NCI-H128 (cell line): ENCODE data around the gene PVALB.

Experiments used
- DNase-seq: peaks from one replicate; lab custom pipeline; 2025; ENCODE audit not compliant: unreplicated experiment; lab: John Stamatoyannopoulos, UW

The PVALB gene

DNA sequence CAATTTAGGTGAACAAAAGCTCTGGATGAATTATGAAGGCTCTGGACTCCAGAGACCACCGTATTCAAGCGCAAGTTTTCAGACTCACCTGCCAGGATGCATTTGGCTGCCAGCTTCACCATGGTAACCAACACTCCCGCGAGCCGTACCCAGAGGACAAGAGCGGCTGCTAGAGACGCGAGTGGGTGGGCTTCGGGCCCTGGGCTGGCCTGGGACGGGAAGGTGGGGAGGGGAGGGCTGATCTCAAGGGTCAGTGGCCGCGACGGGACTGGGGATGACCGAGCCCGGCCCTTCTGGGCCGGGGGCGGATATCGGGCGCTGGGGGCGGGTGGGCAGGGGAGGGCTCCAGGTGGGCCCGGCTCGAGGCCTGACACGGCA lies 41.3 kb downstream of the PVALB start:
- DNase-seq, result no peak

DNA sequence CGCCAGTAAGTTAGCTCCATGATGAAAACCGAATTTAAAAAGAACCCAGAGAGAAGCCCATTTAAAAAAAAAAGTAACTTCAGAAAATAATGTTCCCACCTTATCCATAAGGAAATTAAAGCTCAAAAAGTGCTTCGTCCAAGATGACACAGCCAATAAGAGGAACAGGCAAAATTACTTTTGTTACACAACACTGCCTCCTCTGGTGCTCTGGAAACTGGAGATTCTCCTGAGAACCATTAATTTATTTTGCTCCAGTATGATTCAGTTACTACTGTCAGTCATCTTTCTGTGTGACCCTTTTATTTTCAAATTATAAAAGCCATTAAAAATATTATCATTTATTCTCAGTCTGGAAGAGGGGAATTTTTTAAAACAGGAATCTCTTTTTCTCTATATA lies 42.9 kb downstream of the PVALB start:
- no peak for DNase-seq

- DNase-seq, result no peak
Observed at GRCh38 chr22:36772451-36772850, 44.4 kb downstream of the PVALB start.

GRCh38 chr22:36771356-36772063 lies 45.3 kb downstream of the PVALB start:
- no peak for DNase-seq

DNA sequence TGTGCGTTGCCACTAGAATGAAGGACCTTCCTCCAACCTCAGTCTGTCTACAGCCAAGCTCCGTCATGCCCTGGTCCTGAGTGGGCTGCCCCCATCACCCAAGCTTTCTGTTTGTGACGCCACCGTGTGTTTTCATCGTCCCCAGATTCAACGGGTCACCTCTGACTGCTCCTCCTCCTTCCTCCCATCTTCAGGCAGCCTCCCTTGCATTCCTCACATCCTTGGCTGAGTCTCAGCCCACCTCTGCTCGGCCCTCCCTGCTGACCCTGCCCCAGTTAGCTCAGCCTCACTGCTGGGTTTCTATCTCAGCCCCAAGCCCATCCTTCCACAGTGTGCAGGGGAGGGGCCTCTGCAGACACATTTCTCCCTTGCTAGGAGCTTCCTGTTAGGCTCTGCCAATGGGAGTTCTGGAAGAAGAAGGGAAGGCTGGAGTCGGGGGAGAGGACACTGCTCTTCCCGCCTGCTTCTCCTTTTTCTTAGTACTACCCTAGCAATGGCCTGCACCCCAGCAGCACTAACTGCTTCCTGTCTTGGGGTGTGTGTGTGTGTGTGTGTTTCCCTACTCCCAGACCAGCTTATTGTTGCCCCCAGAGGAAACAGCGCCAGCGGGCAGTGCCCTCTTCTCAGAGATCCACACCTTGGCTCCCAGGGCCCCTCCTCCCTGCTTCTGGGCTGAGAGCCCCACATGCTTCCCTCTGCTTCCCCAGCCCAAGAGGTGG lies 46.2 kb downstream of the PVALB start:
- DNase-seq, result no peak

- DNase-seq, result no peak
Observed at GRCh38 chr22:36769541-36770512, 47.0 kb downstream of the PVALB start.

- DNase-seq, result no peak
Observed at GRCh38 chr22:36768616-36769015, 48.2 kb downstream of the PVALB start.

DNA sequence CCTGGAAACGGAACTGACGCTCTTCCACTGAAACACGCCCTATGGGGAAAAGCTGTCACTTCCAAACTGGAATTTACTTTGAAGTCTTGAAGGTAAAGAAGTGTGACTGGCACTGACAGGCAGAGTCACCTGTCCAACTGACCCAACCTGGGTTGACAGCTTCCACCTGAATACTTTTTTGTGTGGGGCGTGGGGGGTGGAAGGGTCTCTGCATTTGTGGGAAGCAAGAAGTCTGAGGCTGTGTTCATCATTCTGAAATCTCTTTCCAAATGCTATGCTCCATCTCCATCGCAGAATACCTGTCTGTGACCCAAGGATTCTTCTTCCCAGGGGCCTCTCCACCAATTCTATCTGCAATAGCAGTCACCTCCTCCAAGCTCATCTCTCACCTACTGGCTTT lies 48.7 kb downstream of the PVALB start:
- DNase-seq, result no peak

DNA sequence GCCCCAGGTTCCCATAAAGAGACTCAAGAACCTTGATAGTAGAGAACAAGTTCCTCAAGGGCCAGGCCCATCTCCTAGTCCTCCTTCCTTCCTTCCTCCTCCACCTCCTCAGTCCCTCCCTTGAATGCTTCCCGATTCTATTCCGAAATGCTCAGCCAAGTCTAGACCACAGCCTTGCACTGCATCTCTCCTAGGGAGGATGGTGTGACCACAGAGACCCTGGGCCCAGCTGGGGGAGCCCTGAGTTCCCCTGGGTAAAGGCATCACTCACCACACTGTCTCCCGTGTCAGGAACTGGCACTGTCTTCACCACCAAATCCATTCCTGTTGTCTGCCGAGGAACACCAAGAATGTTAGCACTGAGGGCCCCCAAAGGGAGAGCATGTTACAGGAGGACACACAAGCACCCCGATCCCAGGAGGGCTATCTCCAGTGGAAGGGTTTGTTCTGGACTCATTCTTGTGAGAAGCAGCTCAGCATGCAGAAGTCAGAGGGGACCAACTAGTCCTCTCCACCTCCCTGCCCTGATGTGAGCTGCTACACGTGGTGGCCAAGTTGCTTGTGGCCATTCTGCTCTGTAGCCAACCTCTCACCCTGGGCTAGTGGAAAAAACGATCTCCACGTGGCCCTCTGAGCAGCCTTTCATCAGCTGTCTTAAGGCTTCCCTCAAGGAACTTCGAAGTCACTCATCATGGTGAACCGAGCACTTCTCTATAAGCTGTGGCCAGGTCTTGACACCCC lies 49.6 kb downstream of the PVALB start:
- DNase-seq, result no peak

- DNase-seq, result no peak
Observed at GRCh38 chr22:36765943-36766450, 50.8 kb downstream of the PVALB start.

DNA sequence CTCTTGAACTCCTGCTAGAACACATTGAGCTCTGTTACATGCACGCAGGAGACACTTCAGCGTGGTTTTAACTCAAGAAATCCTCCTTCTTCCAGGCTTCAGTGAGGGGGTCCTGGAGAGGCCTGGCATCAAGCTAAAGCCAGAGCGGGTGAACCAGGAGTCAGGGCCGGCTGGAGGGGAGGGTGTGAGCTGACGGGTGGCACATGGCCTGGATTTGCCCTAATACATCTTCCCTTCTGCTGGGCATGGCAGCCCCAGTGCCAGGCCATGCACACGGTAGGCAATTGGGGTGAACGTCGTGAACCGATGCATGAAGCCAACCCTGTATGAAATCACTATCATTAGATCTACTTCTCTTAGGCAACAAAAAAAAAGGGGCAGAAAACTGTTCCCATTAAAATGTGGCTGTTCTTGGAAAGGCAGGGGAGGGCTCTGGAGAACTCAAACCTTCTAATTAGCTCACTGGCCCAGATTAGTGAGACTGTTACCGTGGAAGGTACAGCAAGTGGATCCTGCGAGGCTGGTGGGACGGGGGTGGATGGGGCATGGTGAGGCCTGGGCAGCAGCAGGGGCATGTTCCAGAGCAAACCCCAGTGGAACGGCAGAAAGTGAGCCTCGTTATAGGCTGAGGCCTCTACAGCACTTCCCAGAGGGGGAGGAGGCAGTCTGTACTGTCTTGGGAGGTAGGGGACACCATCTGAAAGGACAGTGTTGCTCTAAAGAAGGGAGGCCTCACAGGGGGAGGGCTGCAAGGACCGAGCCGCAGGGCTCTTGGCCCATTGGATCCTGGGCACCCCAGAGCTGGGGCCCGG lies 51.5 kb downstream of the PVALB start:
- no peak for DNase-seq

GRCh38 chr22:36764641-36765040 lies 52.2 kb downstream of the PVALB start:
- DNase-seq, result no peak

- no peak for DNase-seq
Observed at GRCh38 chr22:36764060-36764459, 52.8 kb downstream of the PVALB start.

GRCh38 chr22:36763576-36763975 lies 53.3 kb downstream of the PVALB start:
- DNase-seq, result no peak

- DNase-seq, result no peak
Observed at GRCh38 chr22:36762687-36763260, 54.1 kb downstream of the PVALB start.

DNA sequence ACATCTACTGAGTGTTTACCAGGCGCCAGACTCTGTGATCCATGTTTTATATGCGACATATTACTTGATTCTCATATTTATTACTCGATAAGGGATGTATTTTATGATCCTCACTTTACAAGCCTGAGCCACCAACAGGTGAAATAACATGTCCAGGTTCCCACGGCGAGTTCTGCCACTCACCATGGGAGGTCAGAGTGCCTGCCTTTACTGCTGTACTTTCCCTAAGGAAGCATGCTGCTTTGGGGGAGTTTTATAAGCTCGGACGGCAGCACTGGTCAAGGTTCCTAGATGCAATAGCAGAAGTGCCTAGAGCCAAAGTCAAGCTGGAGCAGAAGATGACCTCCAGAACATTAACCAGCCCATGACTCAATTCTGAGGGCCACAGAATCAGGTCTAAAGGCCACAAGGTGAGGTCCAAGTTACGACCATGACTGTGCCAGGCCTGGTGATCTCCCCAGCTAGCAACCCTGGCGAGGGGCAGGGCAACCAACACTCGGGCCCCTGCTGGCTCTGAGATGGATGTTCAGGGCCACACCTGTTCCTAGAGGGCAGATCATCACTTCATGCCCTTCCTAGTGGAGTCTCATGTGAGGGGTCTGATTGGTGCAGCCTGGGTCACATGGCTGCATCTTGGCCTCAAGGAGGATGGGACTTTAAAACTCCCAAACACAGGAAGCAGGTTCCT lies 55.1 kb downstream of the PVALB start:
- no peak for DNase-seq

DNA sequence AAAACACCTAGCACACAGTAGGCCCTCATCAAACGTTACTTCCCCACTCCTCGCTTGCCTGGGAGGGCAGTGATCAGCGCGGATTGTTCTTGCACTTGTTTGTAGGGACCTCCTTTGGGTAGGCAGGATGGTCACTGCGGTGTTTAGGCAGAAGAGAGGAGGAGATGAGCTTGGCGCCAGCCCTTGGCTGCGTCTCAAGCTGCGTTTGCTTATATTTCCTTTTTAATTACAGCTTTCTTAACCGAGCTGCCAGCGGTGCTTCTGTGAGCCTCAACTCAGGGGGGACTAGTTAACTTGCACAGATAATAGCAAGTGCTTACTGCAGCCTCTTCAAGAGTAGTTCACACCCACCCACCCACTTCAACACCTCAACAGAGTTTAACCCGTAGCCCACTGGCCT lies 56.0 kb downstream of the PVALB start:
- no peak for DNase-seq

GRCh38 chr22:36759481-36760159 lies 57.2 kb downstream of the PVALB start:
- no peak for DNase-seq
